ENCODE data around the gene ATP2B2.

DNA sequence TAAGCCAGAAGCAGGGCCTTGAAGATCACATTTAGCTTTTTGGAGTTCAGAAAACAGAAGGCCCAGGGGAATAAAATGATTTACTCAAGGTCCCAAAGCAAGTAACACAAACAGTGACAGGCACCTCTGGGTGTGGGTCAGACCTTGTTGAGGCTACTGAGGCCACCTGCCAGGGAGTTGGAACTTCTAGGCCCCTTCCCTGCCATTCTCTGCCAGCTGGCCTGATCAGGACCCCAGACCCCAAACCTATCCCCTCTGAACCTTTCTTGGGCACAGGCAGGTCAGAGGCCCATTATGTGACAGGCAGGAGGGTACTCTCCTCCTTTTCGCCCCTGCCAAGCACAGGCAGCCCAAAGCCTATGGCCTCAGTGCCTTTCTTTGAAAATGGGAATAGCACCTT is 49.4 kb upstream of the ATP2B2 start:
- TF ChIP-seq, protein P1, sequence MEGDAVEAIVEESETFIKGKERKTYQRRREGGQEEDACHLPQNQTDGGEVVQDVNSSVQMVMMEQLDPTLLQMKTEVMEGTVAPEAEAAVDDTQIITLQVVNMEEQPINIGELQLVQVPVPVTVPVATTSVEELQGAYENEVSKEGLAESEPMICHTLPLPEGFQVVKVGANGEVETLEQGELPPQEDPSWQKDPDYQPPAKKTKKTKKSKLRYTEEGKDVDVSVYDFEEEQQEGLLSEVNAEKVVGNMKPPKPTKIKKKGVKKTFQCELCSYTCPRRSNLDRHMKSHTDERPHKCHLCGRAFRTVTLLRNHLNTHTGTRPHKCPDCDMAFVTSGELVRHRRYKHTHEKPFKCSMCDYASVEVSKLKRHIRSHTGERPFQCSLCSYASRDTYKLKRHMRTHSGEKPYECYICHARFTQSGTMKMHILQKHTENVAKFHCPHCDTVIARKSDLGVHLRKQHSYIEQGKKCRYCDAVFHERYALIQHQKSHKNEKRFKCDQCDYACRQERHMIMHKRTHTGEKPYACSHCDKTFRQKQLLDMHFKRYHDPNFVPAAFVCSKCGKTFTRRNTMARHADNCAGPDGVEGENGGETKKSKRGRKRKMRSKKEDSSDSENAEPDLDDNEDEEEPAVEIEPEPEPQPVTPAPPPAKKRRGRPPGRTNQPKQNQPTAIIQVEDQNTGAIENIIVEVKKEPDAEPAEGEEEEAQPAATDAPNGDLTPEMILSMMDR (IDR thresholded peaks at IDR 0.05) = no peak
- TF ChIP-seq POLR2A (IDR thresholded peaks at IDR 0.05) (no peak), POLR2AphosphoS5 (IDR thresholded peaks at IDR 0.05) (no peak)
